ENCODE results near the gene C16orf89.

The C16orf89 gene

DNA sequence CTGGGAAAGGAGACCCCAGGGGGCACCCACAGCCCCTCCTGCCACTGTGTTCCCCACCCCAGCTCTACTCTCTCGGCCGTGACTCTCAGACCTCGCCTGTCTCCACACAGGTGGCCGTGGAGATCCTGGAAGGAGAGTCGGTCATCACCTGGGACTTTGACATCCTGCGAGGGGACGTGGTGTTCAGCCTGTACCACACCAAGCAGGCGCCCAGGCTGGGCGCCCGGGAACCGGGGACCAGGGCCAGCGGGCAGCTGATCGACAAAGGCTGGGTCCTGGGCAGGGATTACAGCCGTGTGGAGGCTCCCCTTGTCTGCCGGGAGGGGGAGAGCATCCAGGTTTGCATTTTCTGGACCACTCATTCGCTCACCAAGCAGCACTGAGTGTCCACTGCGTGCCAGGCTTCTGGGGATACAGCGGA, 57.4 kb downstream of the C16orf89 start (continued):
- no peak for TF ChIP-seq SP2 (tag by site-specific recombination; IDR thresholded peaks at IDR 0.05)
- no peak for TF ChIP-seq ZNF426 (tag by site-specific recombination; IDR thresholded peaks at IDR 0.05)
- TF ChIP-seq, protein P1, sequence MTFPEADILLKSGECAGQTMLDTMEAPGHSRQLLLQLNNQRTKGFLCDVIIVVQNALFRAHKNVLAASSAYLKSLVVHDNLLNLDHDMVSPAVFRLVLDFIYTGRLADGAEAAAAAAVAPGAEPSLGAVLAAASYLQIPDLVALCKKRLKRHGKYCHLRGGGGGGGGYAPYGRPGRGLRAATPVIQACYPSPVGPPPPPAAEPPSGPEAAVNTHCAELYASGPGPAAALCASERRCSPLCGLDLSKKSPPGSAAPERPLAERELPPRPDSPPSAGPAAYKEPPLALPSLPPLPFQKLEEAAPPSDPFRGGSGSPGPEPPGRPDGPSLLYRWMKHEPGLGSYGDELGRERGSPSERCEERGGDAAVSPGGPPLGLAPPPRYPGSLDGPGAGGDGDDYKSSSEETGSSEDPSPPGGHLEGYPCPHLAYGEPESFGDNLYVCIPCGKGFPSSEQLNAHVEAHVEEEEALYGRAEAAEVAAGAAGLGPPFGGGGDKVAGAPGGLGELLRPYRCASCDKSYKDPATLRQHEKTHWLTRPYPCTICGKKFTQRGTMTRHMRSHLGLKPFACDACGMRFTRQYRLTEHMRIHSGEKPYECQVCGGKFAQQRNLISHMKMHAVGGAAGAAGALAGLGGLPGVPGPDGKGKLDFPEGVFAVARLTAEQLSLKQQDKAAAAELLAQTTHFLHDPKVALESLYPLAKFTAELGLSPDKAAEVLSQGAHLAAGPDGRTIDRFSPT (tag by site-specific recombination; IDR thresholded peaks at IDR 0.05): no peak
- TF ChIP-seq, protein P2, sequence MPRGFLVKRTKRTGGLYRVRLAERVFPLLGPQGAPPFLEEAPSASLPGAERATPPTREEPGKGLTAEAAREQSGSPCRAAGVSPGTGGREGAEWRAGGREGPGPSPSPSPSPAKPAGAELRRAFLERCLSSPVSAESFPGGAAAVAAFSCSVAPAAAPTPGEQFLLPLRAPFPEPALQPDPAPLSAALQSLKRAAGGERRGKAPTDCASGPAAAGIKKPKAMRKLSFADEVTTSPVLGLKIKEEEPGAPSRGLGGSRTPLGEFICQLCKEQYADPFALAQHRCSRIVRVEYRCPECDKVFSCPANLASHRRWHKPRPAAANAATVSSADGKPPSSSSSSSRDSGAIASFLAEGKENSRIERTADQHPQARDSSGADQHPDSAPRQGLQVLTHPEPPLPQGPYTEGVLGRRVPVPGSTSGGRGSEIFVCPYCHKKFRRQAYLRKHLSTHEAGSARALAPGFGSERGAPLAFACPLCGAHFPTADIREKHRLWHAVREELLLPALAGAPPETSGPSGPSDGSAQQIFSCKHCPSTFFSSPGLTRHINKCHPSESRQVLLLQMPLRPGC (tag by site-specific recombination; IDR thresholded peaks at IDR 0.05): no peak
- TF ChIP-seq, protein P3, sequence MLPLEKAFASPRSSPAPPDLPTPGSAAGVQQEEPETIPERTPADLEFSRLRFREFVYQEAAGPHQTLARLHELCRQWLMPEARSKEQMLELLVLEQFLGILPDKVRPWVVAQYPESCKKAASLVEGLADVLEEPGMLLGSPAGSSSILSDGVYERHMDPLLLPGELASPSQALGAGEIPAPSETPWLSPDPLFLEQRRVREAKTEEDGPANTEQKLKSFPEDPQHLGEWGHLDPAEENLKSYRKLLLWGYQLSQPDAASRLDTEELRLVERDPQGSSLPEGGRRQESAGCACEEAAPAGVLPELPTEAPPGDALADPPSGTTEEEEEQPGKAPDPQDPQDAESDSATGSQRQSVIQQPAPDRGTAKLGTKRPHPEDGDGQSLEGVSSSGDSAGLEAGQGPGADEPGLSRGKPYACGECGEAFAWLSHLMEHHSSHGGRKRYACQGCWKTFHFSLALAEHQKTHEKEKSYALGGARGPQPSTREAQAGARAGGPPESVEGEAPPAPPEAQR (tag by site-specific recombination; IDR thresholded peaks at IDR 0.05): no peak

DNA sequence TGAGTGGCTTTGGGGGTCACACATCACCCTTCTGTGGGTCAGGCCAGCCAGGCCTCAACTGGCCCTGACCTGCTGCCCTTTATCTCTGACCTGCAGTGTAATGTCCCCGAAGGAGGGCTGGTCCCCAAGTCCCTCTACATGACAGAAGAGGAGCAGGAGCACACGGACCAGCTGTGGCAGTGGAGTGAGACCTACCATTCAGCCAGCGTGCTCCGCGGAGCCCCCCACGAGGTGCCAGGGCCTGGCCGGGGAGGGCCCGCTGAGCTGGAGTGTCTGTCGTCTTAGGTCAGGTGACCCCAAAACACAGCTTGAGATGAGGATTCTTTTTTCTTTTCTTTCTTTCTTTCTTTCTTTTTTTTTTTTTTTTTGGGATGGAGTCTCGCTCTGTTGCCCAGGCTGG, 58.5 kb downstream of the C16orf89 start:
- Histone ChIP-seq H3K4me1 (ENCODE audit: control insufficient read depth, insufficient read depth, low read length) (no peaks in the 10 kb centered on the region), H3K36me3 (ENCODE audit: control insufficient read depth in 2 of 2, insufficient read depth in 1 of 2, low read length in 2 of 2) (no peaks in the 10 kb centered on the region), H3K27ac (ENCODE audit: extremely low read depth, low read depth, low read length) (no peak overlapping the region), H3K4me3 (ENCODE audit: low read depth, low read length) (no peak overlapping the region), H3K9me3 (ENCODE audit: control insufficient read depth, insufficient read depth, low read depth, low read length) (no peaks in the 10 kb centered on the region)
- ChIA-PET CTCF (no interaction called here), POLR2A (interaction anchor here (0.6 kb wide), 2 partner anchors 23 to 1658 kb away, joined by 3 read pairs; no protein-coding TSS in a partner anchor)
- TF ChIP-seq GLI4 (tag by site-specific recombination; IDR thresholded peaks at IDR 0.05): no peak
- TF ChIP-seq ZNF426 (tag by site-specific recombination; IDR thresholded peaks at IDR 0.05): no peak
- no peak for TF ChIP-seq ZNF624 (tag by site-specific recombination; IDR thresholded peaks at IDR 0.05)
- no peak for TF ChIP-seq ZNF585B (tag by site-specific recombination; IDR thresholded peaks at IDR 0.05)
- TF ChIP-seq, protein P1 (tag by site-specific recombination; IDR thresholded peaks at IDR 0.05): no peak

DNA sequence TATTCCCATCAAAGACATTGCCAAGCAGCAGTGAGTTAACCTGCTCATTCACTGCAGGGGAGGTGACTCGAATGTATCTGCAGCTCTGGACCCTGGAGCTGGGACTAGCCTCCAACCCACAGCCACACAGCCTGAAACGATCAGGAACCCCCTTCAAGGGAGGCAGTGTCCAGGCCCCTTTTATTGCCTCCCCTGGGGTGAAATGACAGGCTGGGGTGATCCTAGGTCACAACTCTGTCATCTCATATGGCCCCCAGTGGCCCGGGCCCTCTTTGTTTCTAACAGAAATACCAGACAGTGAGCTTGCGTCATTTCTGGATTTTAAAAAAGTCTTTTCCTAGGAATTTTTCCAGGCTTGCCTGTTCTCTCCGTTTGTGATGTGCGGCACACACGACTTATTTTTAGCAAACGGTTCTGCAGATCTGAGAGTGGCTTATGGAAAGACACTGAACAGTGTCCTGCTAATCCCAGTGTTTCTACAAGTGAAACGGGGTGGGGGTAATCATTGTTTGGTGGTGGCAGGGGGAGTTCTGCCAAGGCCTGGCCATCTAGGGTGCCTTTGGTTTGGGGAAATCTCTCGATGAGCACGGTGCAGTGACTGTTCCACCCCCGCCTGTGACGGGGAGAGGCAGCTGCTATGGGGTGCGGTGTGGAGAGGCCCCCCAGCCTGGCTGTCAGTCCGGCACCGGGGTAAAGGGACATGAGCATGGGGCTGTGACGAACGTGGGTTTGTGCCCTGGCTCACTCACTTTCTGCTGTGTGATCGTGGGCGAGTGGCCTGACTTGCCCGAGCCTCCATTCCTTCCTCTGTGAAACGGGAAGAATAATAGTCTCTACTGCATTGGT, 59.2 kb downstream of the C16orf89 start:
- ChIA-PET CTCF (interaction anchor here (0.6 kb wide), 1 partner anchor 24 kb away, joined by 3 read pairs; no protein-coding TSS in a partner anchor), POLR2A (interaction anchor here (0.6 kb wide), 2 partner anchors 23 to 1658 kb away, joined by 3 read pairs; no protein-coding TSS in a partner anchor)
- H3K4me3 ChIP-seq (ENCODE audit: low read depth, low read length): no peak overlapping the region
- no peaks in the 10 kb centered on the region for H3K4me1 ChIP-seq (ENCODE audit: control insufficient read depth, insufficient read depth, low read length)
- no peaks in the 10 kb centered on the region for H3K36me3 ChIP-seq (ENCODE audit: control insufficient read depth in 2 of 2, insufficient read depth in 1 of 2, low read length in 2 of 2)
- no peak overlapping the region for H3K27ac ChIP-seq (ENCODE audit: extremely low read depth, low read depth, low read length)
- no peaks in the 10 kb centered on the region for H3K9me3 ChIP-seq (ENCODE audit: control insufficient read depth, insufficient read depth, low read depth, low read length)
- TF ChIP-seq ZNF366 (tag by site-specific recombination; conservative IDR thresholded peaks at IDR 0.05) (no peak), ZNF19 (tag by site-specific recombination; IDR thresholded peaks at IDR 0.05; ENCODE audit: low read depth) (no peak), ZNF473 (tag by site-specific recombination; IDR thresholded peaks at IDR 0.05) (no peak), ZNF776 (tag by site-specific recombination; IDR thresholded peaks at IDR 0.05; ENCODE audit: borderline replicate concordance) (no peak)
- TF ChIP-seq, protein P4, sequence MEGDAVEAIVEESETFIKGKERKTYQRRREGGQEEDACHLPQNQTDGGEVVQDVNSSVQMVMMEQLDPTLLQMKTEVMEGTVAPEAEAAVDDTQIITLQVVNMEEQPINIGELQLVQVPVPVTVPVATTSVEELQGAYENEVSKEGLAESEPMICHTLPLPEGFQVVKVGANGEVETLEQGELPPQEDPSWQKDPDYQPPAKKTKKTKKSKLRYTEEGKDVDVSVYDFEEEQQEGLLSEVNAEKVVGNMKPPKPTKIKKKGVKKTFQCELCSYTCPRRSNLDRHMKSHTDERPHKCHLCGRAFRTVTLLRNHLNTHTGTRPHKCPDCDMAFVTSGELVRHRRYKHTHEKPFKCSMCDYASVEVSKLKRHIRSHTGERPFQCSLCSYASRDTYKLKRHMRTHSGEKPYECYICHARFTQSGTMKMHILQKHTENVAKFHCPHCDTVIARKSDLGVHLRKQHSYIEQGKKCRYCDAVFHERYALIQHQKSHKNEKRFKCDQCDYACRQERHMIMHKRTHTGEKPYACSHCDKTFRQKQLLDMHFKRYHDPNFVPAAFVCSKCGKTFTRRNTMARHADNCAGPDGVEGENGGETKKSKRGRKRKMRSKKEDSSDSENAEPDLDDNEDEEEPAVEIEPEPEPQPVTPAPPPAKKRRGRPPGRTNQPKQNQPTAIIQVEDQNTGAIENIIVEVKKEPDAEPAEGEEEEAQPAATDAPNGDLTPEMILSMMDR (tag by site-specific recombination; IDR thresholded peaks at IDR 0.05): no peak
- TF ChIP-seq, protein P5, sequence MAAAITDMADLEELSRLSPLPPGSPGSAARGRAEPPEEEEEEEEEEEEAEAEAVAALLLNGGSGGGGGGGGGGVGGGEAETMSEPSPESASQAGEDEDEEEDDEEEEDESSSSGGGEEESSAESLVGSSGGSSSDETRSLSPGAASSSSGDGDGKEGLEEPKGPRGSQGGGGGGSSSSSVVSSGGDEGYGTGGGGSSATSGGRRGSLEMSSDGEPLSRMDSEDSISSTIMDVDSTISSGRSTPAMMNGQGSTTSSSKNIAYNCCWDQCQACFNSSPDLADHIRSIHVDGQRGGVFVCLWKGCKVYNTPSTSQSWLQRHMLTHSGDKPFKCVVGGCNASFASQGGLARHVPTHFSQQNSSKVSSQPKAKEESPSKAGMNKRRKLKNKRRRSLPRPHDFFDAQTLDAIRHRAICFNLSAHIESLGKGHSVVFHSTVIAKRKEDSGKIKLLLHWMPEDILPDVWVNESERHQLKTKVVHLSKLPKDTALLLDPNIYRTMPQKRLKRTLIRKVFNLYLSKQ (tag by site-specific recombination; IDR thresholded peaks at IDR 0.05; ENCODE audit: borderline replicate concordance): no peak

All from HEK293 (cell line).